T-helper 1 cell treated with Interleukin-12 subunit alpha and Interleukin-12 subunit beta and Interleukin-4 antibody, amounts not matched to agents 30 μg/mL and 1 μg/mL, for 36 hours (primary cell): ENCODE measurements around the gene GJD3.
A peak's percentile ranks its signal among the peaks of the same experiment; 100 is the strongest.

Experiments
- H3K27ac Mint-ChIP-seq: one replicate; pipeline ENCODE4 v1.8.0; 2021; ENCODE audit warnings: mild to moderate bottlenecking, mixed read lengths
- H3K27me3 Mint-ChIP-seq: one replicate; pipeline ENCODE4 v1.8.0; 2021; ENCODE audit warnings: low read depth, mixed read lengths
- H3K36me3 Mint-ChIP-seq: one replicate; pipeline ENCODE4 v1.8.0; 2021; ENCODE audit warnings: low read depth, mixed read lengths
- H3K4me1 Mint-ChIP-seq: one replicate; pipeline ENCODE4 v1.8.0; 2021; ENCODE audit warnings: low read depth, mixed read lengths
- H3K4me3 Mint-ChIP-seq: one replicate; pipeline ENCODE4 v1.8.0; 2021; ENCODE audit warnings: mild to moderate bottlenecking, moderate library complexity, mixed read lengths
- H3K9me3 Mint-ChIP-seq: one replicate; pipeline ENCODE4 v1.8.0; 2021; ENCODE audit warnings: mixed read lengths

Gene GJD3

DNA sequence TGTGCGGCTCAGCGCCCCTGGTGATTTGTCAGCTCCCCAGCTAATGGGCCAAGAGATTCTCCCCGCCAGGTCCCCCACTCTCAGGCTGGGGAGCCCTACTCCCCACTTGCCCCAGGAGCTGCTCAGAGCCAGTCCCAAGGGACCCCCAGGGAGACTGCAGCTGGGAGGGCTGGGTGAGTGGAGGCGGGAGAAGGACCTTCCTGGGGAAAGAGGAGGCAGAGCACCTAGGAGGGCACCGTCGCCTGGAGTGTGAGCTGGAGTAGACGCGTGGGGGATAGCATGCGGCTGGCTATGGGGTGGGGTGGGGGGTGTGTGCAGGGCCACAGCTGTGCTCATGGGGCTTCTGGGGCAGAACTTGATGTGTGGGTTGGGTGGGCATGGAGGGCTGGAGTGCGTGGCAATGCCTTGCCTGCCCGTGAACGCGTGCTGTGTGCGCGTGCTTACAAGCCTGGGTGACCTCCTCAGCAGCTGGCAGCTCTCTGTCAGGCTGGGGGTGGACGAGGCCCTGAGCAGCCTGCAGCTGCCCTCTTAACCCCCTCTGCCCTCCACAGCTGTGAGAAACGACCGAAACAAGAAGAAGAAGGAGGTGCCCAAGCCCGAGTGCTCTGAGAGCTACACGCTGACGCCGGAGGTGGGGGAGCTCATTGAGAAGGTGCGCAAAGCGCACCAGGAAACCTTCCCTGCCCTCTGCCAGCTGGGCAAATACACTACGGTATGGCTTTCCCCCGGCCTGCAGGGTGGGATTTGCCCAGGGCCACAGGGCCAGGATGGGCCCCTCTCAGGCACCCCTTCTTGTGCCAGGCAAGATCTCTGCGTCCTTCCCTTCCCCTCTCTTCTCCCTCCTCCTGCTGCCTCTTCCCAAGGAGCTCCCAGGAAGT, 12.9 kb downstream of the GJD3 start:
- Mint-ChIP-seq H3K4me1 (peaks cover 6% of the 10 kb centered on the region), H3K27me3 (no peaks in the 10 kb centered on the region), H3K27ac (no peak overlapping the region), H3K9me3 (no peaks in the 10 kb centered on the region), H3K4me3 (no peak overlapping the region), H3K36me3 (peaks cover 23% of the 10 kb centered on the region)

DNA sequence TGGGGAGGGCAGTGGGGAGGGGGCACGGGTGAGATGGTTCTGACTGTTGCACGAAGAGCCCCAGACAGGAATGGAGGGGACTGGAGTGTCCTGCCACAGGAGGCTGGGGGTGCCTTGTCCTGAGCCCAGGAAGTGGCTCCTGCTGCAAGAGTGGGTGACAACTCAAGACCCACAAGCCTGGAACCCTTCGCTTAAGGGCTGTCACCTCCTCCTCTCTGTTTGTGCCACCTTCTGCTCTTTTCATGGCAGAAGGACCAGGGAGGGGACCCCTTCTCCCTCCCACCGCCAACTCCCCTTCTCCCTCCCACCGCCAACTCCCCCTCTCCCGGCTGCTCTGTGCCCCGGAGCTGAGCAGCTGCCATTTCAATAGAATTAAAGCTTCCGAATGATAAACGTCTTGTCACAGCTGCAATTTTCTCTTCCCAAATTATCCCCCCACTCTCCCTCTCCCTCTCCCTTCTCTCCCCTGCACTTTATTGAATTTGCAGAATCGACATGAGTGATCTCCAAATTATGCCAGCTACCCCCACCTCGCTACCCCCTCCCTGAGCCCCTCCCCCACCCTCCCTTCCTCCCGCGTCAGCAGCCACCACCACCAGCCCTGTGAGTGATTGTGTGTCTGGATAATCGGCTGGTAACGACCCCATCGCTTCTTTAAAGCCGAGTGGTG, 13.7 kb downstream of the GJD3 start:
- Mint-ChIP-seq H3K4me3 (no peak overlapping the region), H3K27me3 (no peaks in the 10 kb centered on the region), H3K36me3 (peaks cover 23% of the 10 kb centered on the region), H3K9me3 (no peaks in the 10 kb centered on the region), H3K4me1 (peaks cover 9% of the 10 kb centered on the region), H3K27ac (no peak overlapping the region)

DNA sequence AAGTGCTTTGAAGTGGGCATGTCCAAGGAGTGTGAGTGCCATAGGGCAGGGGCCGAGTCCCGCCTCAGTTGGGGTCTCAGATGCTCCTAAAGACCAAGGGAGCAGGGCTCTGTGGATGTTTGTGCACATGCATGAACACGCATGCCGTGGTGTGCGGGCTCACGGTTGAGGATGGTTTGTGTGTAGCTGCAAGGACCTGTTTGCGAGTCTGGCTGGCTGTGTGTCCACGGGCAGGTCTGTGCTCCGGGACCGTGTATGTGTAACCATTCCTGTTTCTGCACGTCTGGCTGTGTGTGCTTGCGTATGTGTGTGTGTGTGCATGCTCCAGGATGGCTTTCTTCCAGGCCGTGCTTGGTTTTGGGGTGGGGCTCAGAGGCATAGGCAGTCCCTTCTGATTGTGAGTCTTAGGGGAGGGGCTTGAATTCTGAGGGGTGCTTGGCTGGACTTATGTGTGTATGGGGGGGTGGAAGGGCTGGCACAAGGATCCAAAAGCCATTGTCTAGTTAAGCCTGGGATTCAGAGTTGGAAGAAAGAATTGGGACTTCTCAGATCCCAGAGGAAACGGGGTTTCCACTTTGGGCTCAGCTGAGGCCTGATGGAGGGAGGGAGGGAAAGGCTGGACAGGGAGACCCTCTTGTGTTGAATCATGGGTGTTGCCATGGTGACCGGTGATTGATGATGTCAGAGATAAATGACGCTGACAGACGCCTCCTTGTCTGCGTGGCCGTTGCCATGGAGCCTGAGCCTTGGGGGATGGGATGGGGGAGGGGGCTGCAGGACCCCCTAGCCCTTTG, 14.4 kb downstream of the GJD3 start:
- peaks cover 9% of the 10 kb centered on the region for H3K4me1 Mint-ChIP-seq
- H3K36me3 Mint-ChIP-seq, result peaks cover 20% of the 10 kb centered on the region
- no peaks in the 10 kb centered on the region for H3K9me3 Mint-ChIP-seq
- H3K27me3 Mint-ChIP-seq, result no peaks in the 10 kb centered on the region
- H3K4me3 Mint-ChIP-seq, result no peak overlapping the region
- no peak overlapping the region for H3K27ac Mint-ChIP-seq

DNA sequence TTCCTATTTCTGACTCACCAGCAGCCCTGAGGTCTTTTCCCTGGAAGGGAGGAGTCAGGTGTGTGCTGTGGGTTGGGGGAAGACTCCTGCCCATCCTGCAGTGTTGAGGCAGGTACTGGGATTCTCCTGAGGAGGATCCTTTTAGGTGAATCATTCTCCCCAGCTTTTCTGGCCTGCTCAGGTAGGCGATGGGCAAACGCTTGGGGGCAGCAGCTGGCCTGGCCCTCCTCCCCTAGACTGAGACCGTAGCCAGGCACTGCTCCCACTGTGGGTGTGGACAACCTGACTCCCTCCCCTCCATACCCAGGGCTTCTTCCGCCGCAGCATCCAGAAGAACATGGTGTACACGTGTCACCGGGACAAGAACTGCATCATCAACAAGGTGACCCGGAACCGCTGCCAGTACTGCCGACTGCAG, 15.1 kb downstream of the GJD3 start:
- Mint-ChIP-seq H3K4me1 (peaks cover 14% of the 10 kb centered on the region), H3K36me3 (peaks cover 20% of the 10 kb centered on the region), H3K27ac (no peak overlapping the region), H3K4me3 (no peak overlapping the region), H3K9me3 (no peaks in the 10 kb centered on the region), H3K27me3 (no peaks in the 10 kb centered on the region)

DNA sequence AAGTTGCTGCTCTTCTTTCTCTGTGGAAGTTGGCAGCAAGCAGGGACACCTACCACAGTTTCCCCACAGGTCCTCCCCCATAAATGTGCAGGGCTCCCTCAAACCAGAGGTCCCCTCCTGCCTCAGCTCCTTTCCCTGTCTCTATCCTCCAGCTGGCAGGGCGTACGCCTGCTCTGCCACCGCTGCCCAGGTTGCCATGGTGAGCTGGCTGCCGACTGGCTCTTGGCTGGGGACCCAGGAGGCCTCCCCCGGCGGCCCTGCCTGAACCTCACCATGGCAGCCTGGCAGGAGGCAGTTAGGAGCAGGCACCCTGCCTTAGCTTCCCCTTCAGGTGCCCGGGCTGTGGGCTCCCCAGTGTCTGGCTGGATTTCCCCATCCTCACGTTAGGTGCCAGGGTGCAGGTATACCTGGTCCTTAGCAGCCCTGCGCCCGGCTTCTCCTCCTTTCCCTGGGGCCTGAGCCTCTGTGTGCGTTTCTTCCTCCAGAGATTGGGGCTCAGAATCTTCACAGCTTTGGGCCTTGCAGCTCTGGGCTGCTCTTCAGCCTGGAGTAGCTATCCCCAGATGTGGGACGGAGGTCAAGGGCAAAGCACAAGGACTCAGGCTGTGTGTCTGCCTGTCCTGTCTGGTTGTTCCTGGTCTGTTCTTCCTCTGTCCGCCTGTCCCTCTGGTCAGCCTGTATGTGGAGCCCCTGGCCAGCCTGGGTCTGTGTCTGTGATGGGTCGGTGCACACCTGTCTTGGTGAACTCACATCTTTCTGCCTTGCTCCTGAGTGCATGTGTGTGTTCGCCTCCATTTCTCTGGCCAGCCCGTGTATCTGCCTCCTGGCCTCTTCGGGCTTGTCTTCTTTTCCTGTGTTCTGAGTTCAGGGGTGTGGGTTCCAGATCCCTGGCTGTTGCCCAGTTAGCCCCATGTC, 15.7 kb downstream of the GJD3 start:
- Mint-ChIP-seq H3K4me3 (no peak overlapping the region), H3K9me3 (no peaks in the 10 kb centered on the region), H3K27ac (no peak overlapping the region), H3K4me1 (peaks cover 18% of the 10 kb centered on the region), H3K27me3 (no peaks in the 10 kb centered on the region), H3K36me3 (peaks cover 18% of the 10 kb centered on the region)

DNA sequence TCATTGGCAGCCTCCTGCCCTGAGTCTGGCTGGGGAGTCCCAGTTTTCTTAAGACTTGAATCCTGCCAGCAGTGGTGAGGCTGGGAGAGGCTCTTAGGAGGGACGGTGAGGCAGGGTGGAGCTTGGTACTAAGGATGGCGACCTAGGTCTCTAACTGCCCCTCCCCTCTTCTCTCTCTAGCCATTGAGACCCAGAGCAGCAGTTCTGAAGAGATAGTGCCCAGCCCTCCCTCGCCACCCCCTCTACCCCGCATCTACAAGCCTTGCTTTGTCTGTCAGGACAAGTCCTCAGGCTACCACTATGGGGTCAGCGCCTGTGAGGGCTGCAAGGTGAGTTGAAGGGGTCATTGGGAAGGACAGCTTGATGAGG, 16.4 kb downstream of the GJD3 start:
- H3K36me3 Mint-ChIP-seq, result peaks cover 18% of the 10 kb centered on the region
- H3K9me3 Mint-ChIP-seq, result no peaks in the 10 kb centered on the region
- H3K27ac Mint-ChIP-seq, result no peak overlapping the region
- no peak overlapping the region for H3K4me3 Mint-ChIP-seq
- peaks cover 3% of the 10 kb centered on the region for H3K27me3 Mint-ChIP-seq
- peaks cover 20% of the 10 kb centered on the region for H3K4me1 Mint-ChIP-seq

DNA sequence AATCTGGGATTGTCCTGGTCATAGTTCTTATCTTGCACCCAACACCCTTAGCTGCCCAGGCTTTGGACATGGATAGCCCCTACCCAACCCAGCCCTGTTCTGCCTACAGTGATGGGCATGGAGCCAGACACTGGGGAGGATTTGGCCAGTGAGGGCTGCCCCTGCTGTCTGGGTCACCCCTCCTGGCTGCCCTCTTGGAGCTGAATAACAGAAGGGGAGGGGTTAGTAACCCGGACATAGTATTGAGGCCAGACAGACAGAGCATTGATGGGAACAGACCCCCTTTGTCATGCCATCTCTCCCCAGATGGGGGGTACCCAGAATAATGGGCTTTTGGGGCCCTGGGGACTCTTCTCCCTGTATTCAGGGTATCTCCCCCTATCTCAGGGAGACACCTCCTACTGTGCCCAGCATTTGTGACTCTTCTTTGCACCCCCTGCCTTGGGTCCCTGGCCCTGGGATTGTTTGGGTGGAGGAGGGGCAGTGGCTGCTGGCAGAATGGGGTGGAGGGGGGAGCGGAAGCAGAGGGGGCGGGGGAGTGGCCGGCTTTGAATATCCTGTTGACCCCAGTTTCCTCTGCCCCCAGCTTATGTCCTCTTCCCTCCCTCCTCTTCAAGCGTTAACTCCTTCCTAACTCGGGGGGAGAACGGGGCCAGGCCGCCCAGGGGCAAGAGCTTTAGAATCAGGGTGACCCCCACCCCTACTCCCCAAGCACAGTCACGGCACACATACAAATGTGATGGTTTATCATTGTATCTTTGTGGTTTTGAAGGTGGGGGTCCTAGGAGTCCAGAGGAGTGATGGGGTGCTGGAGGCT, 17.0 kb downstream of the GJD3 start:
- Mint-ChIP-seq H3K9me3 (no peaks in the 10 kb centered on the region), H3K27me3 (peaks cover 8% of the 10 kb centered on the region), H3K27ac (no peak overlapping the region), H3K4me1 (peaks cover 18% of the 10 kb centered on the region), H3K4me3 (no peak overlapping the region), H3K36me3 (peaks cover 14% of the 10 kb centered on the region)

DNA sequence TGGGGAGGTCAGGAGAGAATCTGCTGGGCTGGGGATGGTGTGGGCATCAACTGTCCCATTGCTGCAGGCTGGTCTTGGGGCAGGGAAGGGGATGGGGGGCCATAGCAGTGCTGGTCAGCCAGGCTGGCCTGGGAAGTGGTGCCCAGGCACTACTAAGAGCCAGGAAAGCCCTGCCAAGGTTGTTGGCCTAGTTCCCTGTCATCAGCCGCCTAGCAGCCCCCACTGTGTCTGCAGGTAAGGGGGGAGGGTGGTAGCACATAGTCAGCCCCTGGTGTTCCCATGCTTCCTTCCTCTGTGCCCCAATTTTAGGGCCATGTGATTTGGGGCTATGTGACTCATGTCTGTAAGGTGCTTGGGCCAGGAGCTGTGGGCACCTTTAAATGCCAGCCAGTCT, 17.8 kb downstream of the GJD3 start:
- Mint-ChIP-seq H3K4me3 (no peak overlapping the region), H3K4me1 (peaks cover 15% of the 10 kb centered on the region), H3K27ac (peak overlapping the region; percentile 34), H3K27me3 (peaks cover 8% of the 10 kb centered on the region), H3K36me3 (peaks cover 8% of the 10 kb centered on the region), H3K9me3 (no peaks in the 10 kb centered on the region)

DNA sequence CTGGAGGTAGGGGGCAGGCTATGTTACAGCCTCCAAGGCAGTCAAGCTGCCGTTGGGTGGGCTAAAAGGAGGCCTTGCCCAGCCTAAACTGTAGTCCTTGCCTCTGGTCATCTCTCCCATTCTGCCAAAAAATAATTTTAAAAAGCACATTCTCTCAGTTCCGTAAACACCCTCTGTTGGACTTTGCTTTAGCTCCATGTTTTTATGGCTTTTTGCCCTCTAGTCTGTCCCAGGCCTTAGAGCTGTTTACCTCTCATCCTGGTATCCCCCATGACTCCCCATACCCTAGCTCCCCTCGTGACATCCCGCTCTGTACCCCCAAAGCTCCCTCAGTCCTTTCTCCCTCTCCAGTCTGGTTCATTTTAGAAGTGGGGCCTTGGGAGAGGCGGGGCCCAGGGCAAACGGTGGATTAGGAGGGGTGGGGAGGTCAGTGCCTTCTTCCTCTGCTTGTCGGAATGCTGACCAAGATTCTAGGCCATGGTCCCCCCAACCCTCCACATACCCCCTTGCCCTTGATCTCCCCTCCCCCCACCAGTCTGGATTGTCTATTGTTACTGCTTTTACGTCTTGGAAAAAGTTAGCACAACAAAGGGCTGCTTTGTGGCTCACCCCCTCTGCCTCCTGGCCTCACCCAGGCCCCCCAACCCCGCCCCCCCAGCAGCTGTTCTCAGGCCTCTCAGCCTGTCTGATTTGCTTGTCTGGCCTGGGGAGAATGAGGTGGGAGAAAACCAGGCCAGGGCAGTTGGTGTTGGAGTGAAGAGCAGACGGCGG, 18.4 kb downstream of the GJD3 start:
- Mint-ChIP-seq H3K4me1 (peaks cover 15% of the 10 kb centered on the region), H3K36me3 (peaks cover 8% of the 10 kb centered on the region), H3K4me3 (peak overlapping the region; percentile 21), H3K27ac (no peak overlapping the region), H3K9me3 (no peaks in the 10 kb centered on the region), H3K27me3 (peaks cover 8% of the 10 kb centered on the region)

DNA sequence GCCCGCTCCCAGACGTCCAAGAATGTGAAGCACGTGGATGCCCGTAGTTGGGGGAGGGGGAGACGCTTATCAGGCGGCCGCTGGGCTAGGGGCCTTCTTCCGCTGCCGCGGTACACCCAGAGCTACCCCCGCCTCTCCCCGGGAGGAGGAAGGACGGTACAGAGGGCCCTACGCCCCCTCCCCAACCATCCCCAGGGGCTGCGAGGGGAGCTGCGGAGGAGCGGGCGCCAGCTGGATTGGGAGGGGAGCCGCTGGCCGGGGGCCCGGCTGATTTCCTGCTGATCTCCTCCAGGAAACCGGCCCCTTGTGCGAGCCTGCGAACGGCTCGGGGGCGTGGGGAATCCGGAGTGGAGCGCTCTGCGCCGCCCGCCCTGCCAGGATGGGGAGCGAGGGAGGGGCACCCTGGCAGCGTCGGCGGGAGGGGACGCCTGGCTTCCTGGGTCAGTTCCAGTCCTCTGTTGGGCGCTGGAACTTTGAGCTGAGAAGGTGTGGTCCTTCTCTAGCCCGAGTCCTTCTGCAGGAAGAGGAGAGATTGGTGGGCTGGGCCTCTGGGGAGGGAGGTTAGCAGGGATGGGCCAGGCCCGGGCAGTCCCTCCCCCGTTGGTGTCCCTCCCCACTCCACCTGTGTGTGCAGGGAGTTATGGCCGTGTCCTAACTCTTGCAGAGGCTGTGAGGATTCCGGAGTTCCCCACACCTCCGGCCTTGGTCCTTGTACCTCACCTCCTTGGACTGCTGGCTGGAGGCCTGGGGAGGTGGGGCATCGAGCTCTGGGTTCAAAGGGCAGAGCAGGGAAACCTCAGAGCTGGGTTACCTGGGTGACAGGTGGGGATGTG, 19.2 kb downstream of the GJD3 start:
- H3K27me3 Mint-ChIP-seq, result peaks cover 8% of the 10 kb centered on the region
- H3K27ac Mint-ChIP-seq, result no peak overlapping the region
- peaks cover 22% of the 10 kb centered on the region for H3K4me1 Mint-ChIP-seq
- H3K9me3 Mint-ChIP-seq, result no peaks in the 10 kb centered on the region
- peak overlapping the region; percentile 25 for H3K4me3 Mint-ChIP-seq
- H3K36me3 Mint-ChIP-seq, result peaks cover 13% of the 10 kb centered on the region

DNA sequence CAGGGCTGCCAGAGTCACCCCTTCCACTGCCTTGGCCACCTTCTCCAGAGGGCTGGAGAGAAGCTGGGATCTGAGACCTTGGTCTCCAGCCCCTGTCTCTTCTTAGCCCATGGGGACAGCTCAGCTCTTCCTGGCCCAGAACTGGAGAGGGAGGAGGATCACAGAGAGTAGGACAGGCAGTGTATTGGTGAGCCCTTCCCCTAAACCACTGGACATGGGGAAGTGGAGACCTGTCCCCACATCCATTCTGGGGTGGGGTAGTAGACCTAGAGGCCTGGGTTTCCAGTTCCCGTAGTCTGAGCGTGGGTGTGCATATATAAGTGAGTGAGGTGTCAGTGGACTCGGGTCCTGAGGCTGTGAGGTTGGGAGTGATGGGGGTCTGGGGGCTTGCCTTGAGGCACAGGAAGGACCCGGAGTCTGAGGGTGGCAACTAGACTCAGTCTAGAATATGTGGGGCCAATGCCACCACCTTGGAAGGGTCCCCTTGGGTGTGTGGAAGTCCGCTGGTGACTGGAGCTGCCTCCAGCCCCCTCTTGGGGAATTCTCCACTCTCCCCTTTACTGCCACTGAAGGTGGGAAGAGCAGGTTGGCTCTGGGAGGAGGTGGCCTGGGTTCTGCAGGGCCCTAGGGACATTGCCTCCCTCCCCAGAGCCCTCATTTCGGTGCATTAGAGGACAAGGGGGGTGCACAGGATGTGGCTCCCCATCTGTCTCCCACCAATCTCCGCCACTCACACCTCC, 19.9 kb downstream of the GJD3 start:
- Mint-ChIP-seq H3K4me3 (peak overlapping the region; percentile 25), H3K27me3 (peaks cover 8% of the 10 kb centered on the region), H3K36me3 (peaks cover 15% of the 10 kb centered on the region), H3K9me3 (no peaks in the 10 kb centered on the region), H3K4me1 (peaks cover 28% of the 10 kb centered on the region), H3K27ac (no peak overlapping the region)
